MCF 10A (cell line): ENCODE measurements around the gene CCT5. TPM values are rescaled to one million over a fixed set of nuclear protein-coding genes. Genes with fewer than 3 reads are reported as not detected.

Experiments used
- BruUV-seq: library from RNA; stranded (reverse); fragments of 400-500 nt; replicated peaks from 2 replicates; lab custom pipeline; 2021; lab: Mats Ljungman, UMichigan
- CTCF ChIA-PET: fragments of 300-600 bp; sonication (Branson Sonifier 250); formaldehyde crosslinking; extraction: SDS; loops from one replicate; lab custom pipeline; 2021; ENCODE audit warnings: antibody characterized with exemption, inconsistent platforms; lab: Yijun Ruan, JAX
- POLR2A ChIA-PET: fragments of 300-600, 350-650 bp; sonication (Branson Sonifier 250); formaldehyde crosslinking; extraction: SDS; loops from one replicate; lab custom pipeline; 2020; ENCODE audit warnings: antibody characterized with exemption, inconsistent platforms; lab: Yijun Ruan, JAX
- DNase-seq: peaks from one replicate; pipeline ENCODE4 v3.0.0-alpha.2; 2018; ENCODE audit not compliant: unreplicated experiment
- H3K27ac Mint-ChIP-seq: one replicate; pipeline ENCODE4 v1.8.0; 2022; ENCODE audit warnings: mild to moderate bottlenecking, low read depth, mixed read lengths; ENCODE audit not compliant: unreplicated experiment
- H3K27me3 Mint-ChIP-seq: one replicate; pipeline ENCODE4 v1.8.0; 2022; ENCODE audit warnings: mixed read lengths; ENCODE audit not compliant: insufficient read depth, unreplicated experiment
- H3K36me3 Mint-ChIP-seq: one replicate; pipeline ENCODE4 v1.8.0; 2022; ENCODE audit warnings: mild to moderate bottlenecking, moderate library complexity, mixed read lengths; ENCODE audit not compliant: insufficient read depth, unreplicated experiment
- H3K4me1 Mint-ChIP-seq: one replicate; pipeline ENCODE4 v1.8.0; 2022; ENCODE audit warnings: mixed read lengths; ENCODE audit not compliant: insufficient read depth, unreplicated experiment
- H3K4me3 Mint-ChIP-seq: one replicate; pipeline ENCODE4 v1.8.0; 2022; ENCODE audit warnings: mild to moderate bottlenecking, moderate library complexity, mixed read lengths; ENCODE audit not compliant: unreplicated experiment
- H3K9me3 Mint-ChIP-seq: one replicate; pipeline ENCODE4 v1.8.0; 2022; ENCODE audit warnings: mixed read lengths; ENCODE audit not compliant: unreplicated experiment
- CTCF ChIP-seq: fragments of 200-600 bp; IDR thresholded peaks from one replicate; pipeline ENCODE4 v1.8.0; 2022; ENCODE audit warnings: antibody characterized with exemption, mild to moderate bottlenecking; ENCODE audit not compliant: unreplicated experiment
- intact Hi-C: fragments of 100-400 bp; cut with micrococcal nuclease; formaldehyde crosslinking; loops from 2 replicates; pipeline ENCODE4 v1.14.1; 2022
- total RNA-seq: library from RNA; stranded (reverse); gene quantifications from 2 replicates; pipeline ENCODE4 v1.2.3, GENCODE V29; 2022

The CCT5 gene
- total RNA-seq, 1 experiment from 2014 or later, result 322 TPM

- Mint-ChIP-seq H3K4me1 (no peaks in the 10 kb centered on the region), H3K27ac (no peak overlapping the region), H3K4me3 (no peak overlapping the region), H3K27me3 (no peaks in the 10 kb centered on the region), H3K36me3 (no peaks in the 10 kb centered on the region), H3K9me3 (no peaks in the 10 kb centered on the region)
- ChIA-PET CTCF (interaction anchor here (1.2 kb wide), 1 partner anchor 18 kb away, joined by 4 read pairs; no protein-coding TSS in a partner anchor), POLR2A (no interaction called here)
- TF ChIP-seq CTCF, result no peak
- intact Hi-C loops, result no loop called here
- BruUV-seq, result no TSS peak
- no peak for DNase-seq
These were observed 41.1 kb upstream of the CCT5 start for GRCh38 chr5:10209004-10209403.

GRCh38 chr5:10213316-10213715 is 36.8 kb upstream of the CCT5 start:
- H3K27me3 Mint-ChIP-seq, result no peaks in the 10 kb centered on the region
- no peak for TF ChIP-seq CTCF
- ChIA-PET POLR2A (no interaction called here), CTCF (interaction anchor here (0.6 kb wide), 1 partner anchor 52 kb away, joined by 3 read pairs; no protein-coding TSS in a partner anchor)
- H3K9me3 Mint-ChIP-seq, result no peaks in the 10 kb centered on the region
- intact Hi-C loops, result no loop called here
- no peak overlapping the region for H3K27ac Mint-ChIP-seq
- no TSS peak for BruUV-seq
- H3K4me3 Mint-ChIP-seq, result no peak overlapping the region
- DNase-seq, result no peak
- no peaks in the 10 kb centered on the region for H3K36me3 Mint-ChIP-seq
- H3K4me1 Mint-ChIP-seq, result no peaks in the 10 kb centered on the region

- H3K4me3 Mint-ChIP-seq, result no peak overlapping the region
- POLR2A ChIA-PET, result no interaction called here
- TF ChIP-seq CTCF, result no peak
- no peaks in the 10 kb centered on the region for H3K27me3 Mint-ChIP-seq
- no peaks in the 10 kb centered on the region for H3K36me3 Mint-ChIP-seq
- no peaks in the 10 kb centered on the region for H3K9me3 Mint-ChIP-seq
- intact Hi-C loops, result no loop called here
- H3K27ac Mint-ChIP-seq, result no peak overlapping the region
- no peaks in the 10 kb centered on the region for H3K4me1 Mint-ChIP-seq
- CTCF ChIA-PET, result interaction anchor here (0.7 to 1.0 kb wide), 2 partner anchors 19 to 28 kb away, joined by 4 to 6 read pairs; no protein-coding TSS in a partner anchor
- no peak for DNase-seq
- no TSS peak for BruUV-seq
These were observed 36.0 kb upstream of the CCT5 start for GRCh38 chr5:10214041-10214440.

- CTCF ChIA-PET, result no interaction called here
- no peak for DNase-seq
- Mint-ChIP-seq H3K9me3 (no peaks in the 10 kb centered on the region), H3K36me3 (no peaks in the 10 kb centered on the region), H3K27ac (no peak overlapping the region), H3K4me1 (no peaks in the 10 kb centered on the region), H3K4me3 (no peak overlapping the region), H3K27me3 (no peaks in the 10 kb centered on the region)
- BruUV-seq, result no TSS peak
- intact Hi-C loops, result no loop called here
- no peak for TF ChIP-seq CTCF
- POLR2A ChIA-PET, result interaction anchor here (0.6 kb wide), 1 partner anchor 35 kb away, joined by 4 read pairs; the partner anchor contains the start of genes ATPSCKMT and CCT5
These were observed 34.7 kb upstream of the CCT5 start for GRCh38 chr5:10215366-10215765.
